ENCODE measurements around the gene UBE2K. TPM values are rescaled to one million over a fixed set of nuclear protein-coding genes. Genes with fewer than 3 reads are reported as not detected.
"Not testable (repeated sequence)": the region's sequence is repeated elsewhere in the genome, so short reads cannot be mapped to it uniquely, and the experiment has no call there.

The UBE2K gene
- total RNA-seq, 4 donors from 2014 or later, result 27.1 to 48.5 (median 32.3) TPM

DNA sequence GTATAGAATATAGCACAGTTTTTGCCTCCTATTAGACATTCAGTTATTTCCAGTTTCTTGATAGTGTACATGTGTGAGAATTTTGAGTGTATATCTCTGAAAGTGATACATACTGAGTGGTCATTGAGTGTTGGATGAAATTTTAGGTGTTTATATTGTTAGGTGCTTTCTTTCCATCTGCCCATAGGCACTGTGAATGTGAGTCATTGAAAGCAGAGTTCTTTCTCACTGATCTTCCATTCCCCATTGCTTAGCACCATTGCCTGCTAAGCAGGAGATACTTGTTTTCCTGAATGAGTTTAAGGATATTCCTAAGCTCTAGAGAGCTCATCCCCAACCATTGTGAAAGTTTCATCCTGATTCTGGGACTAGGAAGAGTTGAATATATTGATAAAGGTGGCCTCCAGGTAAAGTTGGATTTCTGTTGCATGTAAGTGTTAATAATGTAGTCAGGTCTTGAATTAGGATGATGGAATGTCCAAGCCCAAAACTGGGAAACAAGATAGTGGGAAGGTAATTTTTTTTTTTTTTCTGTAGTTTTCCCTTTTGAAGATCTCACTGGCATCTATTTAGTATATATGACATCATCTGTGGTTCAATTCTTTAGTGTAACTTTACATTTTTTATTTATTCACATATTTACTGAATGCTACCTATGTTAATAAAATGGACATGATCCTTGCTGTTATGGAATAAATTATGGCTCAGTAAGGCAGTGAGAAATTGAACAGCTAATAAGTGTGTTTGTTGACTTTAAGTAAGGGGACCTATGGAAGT, 22.1 kb downstream of the UBE2K start:
- H3K9me3 ChIP-seq, result no peaks in the 10 kb centered on the region
- H3K36me3 ChIP-seq, result peaks cover 0 to 5% of the 10 kb centered on the region in 2 donors
- H3K27ac ChIP-seq, result no peak overlapping the region
- H3K27me3 ChIP-seq, result no peaks in the 10 kb centered on the region
- DNase-seq, result no peak
- TF ChIP-seq, protein P1, sequence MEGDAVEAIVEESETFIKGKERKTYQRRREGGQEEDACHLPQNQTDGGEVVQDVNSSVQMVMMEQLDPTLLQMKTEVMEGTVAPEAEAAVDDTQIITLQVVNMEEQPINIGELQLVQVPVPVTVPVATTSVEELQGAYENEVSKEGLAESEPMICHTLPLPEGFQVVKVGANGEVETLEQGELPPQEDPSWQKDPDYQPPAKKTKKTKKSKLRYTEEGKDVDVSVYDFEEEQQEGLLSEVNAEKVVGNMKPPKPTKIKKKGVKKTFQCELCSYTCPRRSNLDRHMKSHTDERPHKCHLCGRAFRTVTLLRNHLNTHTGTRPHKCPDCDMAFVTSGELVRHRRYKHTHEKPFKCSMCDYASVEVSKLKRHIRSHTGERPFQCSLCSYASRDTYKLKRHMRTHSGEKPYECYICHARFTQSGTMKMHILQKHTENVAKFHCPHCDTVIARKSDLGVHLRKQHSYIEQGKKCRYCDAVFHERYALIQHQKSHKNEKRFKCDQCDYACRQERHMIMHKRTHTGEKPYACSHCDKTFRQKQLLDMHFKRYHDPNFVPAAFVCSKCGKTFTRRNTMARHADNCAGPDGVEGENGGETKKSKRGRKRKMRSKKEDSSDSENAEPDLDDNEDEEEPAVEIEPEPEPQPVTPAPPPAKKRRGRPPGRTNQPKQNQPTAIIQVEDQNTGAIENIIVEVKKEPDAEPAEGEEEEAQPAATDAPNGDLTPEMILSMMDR (IDR thresholded peaks at IDR 0.05), result no peak
- TF ChIP-seq POLR2A (IDR thresholded peaks at IDR 0.05), result no peak
- H3K4me1 ChIP-seq, result peaks cover 0 to 5% of the 10 kb centered on the region in 2 donors
- no peak overlapping the region for H3K4me3 ChIP-seq (replicated peaks in 1 of 3)
- intact Hi-C loops (cut with DNase I), result no loop called here

DNA sequence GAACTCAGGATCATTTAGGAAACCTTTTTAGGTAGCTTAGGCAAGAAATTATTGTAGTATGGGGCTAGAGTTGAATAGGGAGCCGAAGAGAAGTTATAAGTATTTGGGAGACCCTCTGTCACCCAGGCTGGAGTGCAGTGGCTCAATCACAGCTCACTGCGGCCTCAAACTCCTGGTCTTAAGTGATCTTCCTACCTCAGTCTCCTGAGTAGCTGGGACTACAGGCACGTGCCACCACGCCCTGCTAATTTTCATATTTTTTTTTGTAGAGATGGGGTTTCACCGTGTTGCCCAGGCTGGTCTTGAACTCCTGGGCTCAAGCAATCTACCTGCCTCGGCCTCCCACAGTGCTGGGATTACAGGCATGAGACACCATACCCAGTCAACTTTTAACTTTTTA, 23.3 kb downstream of the UBE2K start:
- H3K9me3 ChIP-seq; H3K4me1 ChIP-seq; DNase-seq; H3K36me3 ChIP-seq; H3K27ac ChIP-seq; intact Hi-C loops (cut with DNase I); H3K4me3 ChIP-seq (replicated peaks in 1 of 3); H3K27me3 ChIP-seq: not testable (repeated sequence)
- 89 to 95% methylated on average over 6 of the region's 6 CpGs for WGBS, 2 donors

DNA sequence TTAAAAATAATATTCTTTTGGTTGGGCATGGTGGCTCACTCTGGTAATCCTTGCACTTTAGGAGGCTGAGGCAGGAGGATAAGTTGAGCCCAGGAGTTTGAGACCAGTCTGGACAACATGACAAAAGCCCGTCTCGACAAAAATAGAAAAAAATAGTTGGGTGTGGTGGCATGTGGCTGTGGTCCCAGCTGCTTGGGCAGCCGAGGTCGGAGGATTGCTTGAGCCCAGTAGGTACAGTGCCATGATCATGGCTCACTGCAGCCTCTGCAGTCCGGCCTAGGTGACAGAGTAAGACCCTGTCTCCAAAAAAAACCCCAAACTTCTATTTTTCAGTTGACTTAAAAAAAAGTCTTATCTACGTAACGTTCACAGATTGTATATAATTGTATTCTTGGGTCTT, 23.9 kb downstream of the UBE2K start:
- TF ChIP-seq, protein P1 (IDR thresholded peaks at IDR 0.05), result no peak
- no peak for TF ChIP-seq POLR2A (IDR thresholded peaks at IDR 0.05)
- peaks cover 0 to 5% of the 10 kb centered on the region in 2 donors for H3K4me1 ChIP-seq
- no peak for DNase-seq
- 77 to 83% methylated on average over 7 of the region's 7 CpGs for WGBS, 2 donors
- H3K9me3 ChIP-seq, result no peaks in the 10 kb centered on the region
- H3K27me3 ChIP-seq, result no peaks in the 10 kb centered on the region
- intact Hi-C loops (cut with DNase I), result no loop called here
- peaks cover 0 to 5% of the 10 kb centered on the region in 2 donors for H3K36me3 ChIP-seq
- no peak overlapping the region for H3K27ac ChIP-seq
- no peak overlapping the region for H3K4me3 ChIP-seq (replicated peaks in 1 of 3)

DNA sequence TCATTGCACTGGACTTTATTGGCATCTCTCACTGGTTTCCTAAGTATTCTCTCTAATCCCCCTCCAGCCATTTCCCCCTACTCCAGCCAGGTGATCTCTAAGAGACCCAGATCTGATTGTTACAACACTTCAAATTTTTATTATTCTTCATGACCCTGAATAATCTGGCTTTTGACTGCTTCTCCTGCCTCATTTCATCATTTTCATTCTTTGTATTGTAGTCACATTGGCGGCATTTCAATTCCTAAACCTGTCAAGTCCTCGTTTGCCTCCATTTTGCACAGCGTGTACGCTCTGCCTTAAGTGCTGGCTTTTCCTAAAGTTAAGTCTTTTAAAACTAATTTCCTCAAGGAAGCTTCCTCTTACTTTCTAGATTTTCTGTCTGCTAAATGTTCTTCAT, 31.6 kb downstream of the UBE2K start:
- WGBS, 2 donors, result 85 to 89% methylated on average over 4 of the region's 4 CpGs
- intact Hi-C loops (cut with DNase I), result no loop called here
- Histone ChIP-seq H3K4me1 (peaks cover 11 to 12% of the 10 kb centered on the region in 2 donors), H3K27ac (no peak overlapping the region), H3K36me3 (no peaks in the 10 kb centered on the region), H3K27me3 (no peaks in the 10 kb centered on the region), H3K9me3 (no peaks in the 10 kb centered on the region), H3K4me3 (replicated peaks in 1 of 3) (no peak overlapping the region)
- no peak for DNase-seq
- TF ChIP-seq POLR2A (IDR thresholded peaks at IDR 0.05), result no peak
- TF ChIP-seq, protein P1 (IDR thresholded peaks at IDR 0.05), result no peak

DNA sequence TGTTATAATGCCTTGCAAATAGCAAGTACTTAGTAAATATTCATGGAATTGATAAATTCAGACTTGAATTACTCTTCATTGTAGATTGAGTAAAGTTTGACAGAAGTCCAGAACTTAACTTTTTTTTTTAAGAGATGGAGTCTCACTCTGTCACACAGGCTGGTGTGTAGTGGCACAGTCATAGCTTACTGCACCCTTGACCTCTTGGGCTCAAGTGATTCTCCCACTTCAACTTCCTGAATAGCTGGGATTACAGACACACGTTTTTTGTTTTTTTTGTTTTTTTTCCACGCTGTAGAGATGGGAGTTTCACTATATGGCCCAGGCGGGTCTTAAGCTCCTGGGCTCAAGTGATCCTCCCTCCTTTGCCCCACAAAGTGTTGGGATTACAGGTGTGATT, 32.1 kb downstream of the UBE2K start:
- Histone ChIP-seq H3K27me3 (no peaks in the 10 kb centered on the region), H3K4me1 (peaks cover 11 to 12% of the 10 kb centered on the region in 2 donors), H3K9me3 (no peaks in the 10 kb centered on the region), H3K27ac (peak overlapping the region; percentile 38 to 66 (median 50)), H3K4me3 (replicated peaks in 1 of 3) (no peak overlapping the region), H3K36me3 (no peaks in the 10 kb centered on the region)
- WGBS, 2 donors, result 16 to 25% methylated on average over 3 of the region's 3 CpGs
- intact Hi-C loops (cut with DNase I), result no loop called here
- TF ChIP-seq POLR2A (IDR thresholded peaks at IDR 0.05), result no peak
- TF ChIP-seq, protein P1 (IDR thresholded peaks at IDR 0.05), result no peak
- DNase-seq, result peak; percentile 77 to 78
